ENCODE data around the gene PNPLA3. TPM values are rescaled to one million over a fixed set of nuclear protein-coding genes. Genes with fewer than 3 reads are reported as not detected.

The PNPLA3 gene
- total and polyA plus RNA-seq, 3 donors from 2014 or later: 0.53 to 1.7 (median 0.93) TPM

DNA sequence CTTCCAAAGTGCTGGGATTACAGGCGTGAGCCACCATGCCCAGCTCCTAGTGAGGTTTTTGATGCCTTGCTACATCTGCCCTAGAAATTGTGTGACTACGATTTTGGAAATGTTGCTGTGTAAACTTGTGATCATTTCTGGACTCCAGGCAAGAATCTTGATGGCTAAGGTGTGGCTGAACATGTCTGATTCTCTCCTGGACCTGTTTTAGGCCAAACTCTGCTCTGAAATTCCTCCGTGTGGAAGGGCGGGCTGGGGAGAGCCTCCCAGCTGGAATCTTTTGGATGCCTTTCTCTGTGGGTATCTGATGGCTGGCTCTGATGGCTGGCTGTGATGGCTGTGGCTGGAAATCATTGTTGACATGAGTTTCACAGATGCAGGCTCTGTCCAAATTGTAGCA is 8.2 kb downstream of the PNPLA3 start:
- no peaks in the 10 kb centered on the region for H3K9me3 ChIP-seq
- intact Hi-C loops (cut with DNase I; ENCODE audit: low total_unique reads): no loop called here
- no peaks in the 10 kb centered on the region for H3K4me1 ChIP-seq
- DNase-seq: no peak
- TF ChIP-seq POLR2A (IDR thresholded peaks at IDR 0.05): no peak
- TF ChIP-seq, protein P1, sequence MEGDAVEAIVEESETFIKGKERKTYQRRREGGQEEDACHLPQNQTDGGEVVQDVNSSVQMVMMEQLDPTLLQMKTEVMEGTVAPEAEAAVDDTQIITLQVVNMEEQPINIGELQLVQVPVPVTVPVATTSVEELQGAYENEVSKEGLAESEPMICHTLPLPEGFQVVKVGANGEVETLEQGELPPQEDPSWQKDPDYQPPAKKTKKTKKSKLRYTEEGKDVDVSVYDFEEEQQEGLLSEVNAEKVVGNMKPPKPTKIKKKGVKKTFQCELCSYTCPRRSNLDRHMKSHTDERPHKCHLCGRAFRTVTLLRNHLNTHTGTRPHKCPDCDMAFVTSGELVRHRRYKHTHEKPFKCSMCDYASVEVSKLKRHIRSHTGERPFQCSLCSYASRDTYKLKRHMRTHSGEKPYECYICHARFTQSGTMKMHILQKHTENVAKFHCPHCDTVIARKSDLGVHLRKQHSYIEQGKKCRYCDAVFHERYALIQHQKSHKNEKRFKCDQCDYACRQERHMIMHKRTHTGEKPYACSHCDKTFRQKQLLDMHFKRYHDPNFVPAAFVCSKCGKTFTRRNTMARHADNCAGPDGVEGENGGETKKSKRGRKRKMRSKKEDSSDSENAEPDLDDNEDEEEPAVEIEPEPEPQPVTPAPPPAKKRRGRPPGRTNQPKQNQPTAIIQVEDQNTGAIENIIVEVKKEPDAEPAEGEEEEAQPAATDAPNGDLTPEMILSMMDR (IDR thresholded peaks at IDR 0.05): no peak
- H3K4me3 ChIP-seq: no peak overlapping the region
- no peaks in the 10 kb centered on the region for H3K36me3 ChIP-seq (ENCODE audit: low read depth, missing control alignments)
- H3K27me3 ChIP-seq: no peaks in the 10 kb centered on the region
- no peak overlapping the region for H3K27ac ChIP-seq
- whole genome bisulfite sequencing, 2 donors: 86 to 98% methylated on average over 4 of the region's 4 CpGs

DNA sequence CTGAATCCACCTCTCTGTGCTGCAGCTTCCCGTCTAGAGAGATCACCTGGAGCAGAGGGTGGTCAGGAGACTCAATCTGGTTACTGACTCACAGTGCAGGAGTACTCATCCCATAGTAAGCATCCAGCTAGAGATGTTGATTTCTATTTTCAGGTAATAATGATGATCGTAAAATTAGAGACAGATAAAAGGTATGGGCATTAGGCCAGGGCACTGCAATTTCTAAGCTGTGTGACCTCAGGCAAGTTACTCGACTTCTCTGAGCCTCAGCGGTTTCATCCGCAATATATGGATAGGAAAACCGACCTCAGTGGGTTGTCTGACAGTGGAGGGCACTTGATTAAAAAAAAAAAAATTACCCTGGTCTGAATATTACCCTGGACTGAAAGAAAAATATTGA is 17.8 kb downstream of the PNPLA3 start:
- no peak for DNase-seq
- Histone ChIP-seq H3K9me3 (no peaks in the 10 kb centered on the region), H3K27me3 (no peaks in the 10 kb centered on the region), H3K27ac (no peak overlapping the region), H3K4me1 (no peaks in the 10 kb centered on the region), H3K4me3 (no peak overlapping the region), H3K36me3 (ENCODE audit: low read depth, missing control alignments) (no peaks in the 10 kb centered on the region)
- no peak for TF ChIP-seq POLR2A (IDR thresholded peaks at IDR 0.05)
- TF ChIP-seq, protein P1 (IDR thresholded peaks at IDR 0.05): no peak
- WGBS, 2 donors: 93 to 95% methylated on average over 6 of the region's 6 CpGs
- intact Hi-C loops (cut with DNase I; ENCODE audit: low total_unique reads): no loop called here

DNA sequence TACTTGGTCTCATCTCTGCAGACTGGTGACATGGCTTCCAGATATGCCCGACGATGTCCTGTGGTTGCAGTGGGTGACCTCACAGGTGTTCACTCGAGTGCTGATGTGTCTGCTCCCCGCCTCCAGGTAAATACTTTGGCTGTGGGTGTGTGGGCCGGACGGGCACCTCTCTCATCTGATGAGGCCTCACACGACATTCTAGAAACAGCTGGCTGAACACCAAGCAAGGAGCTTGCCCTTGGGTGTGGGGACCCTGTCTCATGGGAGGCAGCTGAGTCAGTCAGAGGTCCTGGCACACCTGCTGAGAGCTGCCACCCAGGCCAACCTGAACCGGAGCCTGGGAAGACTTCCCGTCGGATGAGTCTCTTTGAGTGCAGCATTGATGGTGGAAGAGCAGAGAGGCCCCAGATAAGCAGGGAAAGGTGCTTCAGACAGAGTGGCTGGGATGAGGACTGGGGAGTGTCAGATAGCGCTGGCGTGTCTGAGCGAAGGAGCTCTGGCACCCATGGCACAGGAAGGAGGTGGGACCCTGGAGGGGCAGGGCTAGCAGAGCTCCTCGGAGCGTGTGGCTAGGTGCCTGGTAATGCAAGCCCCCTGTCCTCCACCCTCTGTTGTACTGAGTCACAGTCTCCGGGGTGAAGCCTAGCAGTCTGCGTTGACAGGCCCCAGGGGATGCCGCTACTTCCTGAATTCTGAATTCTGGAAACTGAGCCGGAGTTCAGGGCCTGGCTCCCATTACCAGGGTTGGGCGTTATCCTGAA is 21.2 kb downstream of the PNPLA3 start:
- intact Hi-C loops (cut with DNase I; ENCODE audit: low total_unique reads): no loop called here
- no peak for DNase-seq
- WGBS, 2 donors: 91 to 92% methylated on average over 15 to 20 of the region's 20 CpGs

DNA sequence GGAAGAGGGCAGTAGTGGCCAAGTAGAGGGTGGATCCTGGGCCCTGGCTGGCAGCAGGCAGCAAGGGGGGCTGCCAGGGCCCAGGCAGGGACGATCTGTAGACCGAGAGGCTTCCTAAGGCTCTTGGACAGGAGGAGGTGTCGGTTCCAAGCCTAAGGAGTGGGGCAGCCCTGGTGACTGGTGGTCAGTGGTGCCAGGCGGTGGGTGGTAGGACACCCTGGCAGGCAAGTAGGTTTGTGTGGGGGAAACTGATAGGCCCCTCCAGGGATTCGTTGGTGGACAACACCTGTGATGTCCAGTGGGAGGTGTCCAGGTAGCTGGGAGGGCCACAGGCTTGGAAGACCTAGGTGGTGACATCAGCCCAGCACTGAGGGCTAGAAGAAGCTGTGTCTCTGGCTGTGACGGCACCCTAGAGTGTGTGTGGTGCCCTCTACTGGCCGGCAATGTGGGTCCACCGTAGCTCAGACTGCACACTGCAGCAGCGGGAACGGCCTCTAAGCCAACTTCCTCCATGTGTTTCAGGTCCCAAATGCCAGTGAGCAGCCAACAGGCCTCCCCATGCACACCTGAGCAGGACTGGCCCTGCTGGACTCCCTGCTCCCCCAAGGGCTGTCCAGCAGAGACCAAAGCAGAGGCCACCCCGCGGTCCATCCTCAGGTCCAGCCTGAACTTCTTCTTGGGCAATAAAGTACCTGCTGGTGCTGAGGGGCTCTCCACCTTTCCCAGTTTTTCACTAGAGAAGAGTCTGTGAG is 22.2 kb downstream of the PNPLA3 start:
- intact Hi-C loops (cut with DNase I; ENCODE audit: low total_unique reads): no loop called here
- TF ChIP-seq POLR2A (IDR thresholded peaks at IDR 0.05): no peak
- TF ChIP-seq, protein P1 (IDR thresholded peaks at IDR 0.05): peak in 2 of 3 experiments; percentile 14 to 44
- no peaks in the 10 kb centered on the region for H3K27me3 ChIP-seq
- no peaks in the 10 kb centered on the region for H3K9me3 ChIP-seq
- no peak overlapping the region for H3K27ac ChIP-seq
- no peak overlapping the region for H3K4me3 ChIP-seq
- peak; percentile 76 for DNase-seq
- 72 to 78% methylated on average over 8 to 12 of the region's 12 CpGs for WGBS, 2 donors
- no peaks in the 10 kb centered on the region for H3K36me3 ChIP-seq (ENCODE audit: low read depth, missing control alignments)
- H3K4me1 ChIP-seq: no peaks in the 10 kb centered on the region

More for the DNA sequence above, 21.2 kb downstream of the PNPLA3 start:
- no peaks in the 10 kb centered on the region for H3K36me3 ChIP-seq (ENCODE audit: low read depth, missing control alignments)
- H3K27ac ChIP-seq: no peak overlapping the region
- H3K4me1 ChIP-seq: no peaks in the 10 kb centered on the region
- no peak overlapping the region for H3K4me3 ChIP-seq
- no peaks in the 10 kb centered on the region for H3K27me3 ChIP-seq
- TF ChIP-seq, protein P1 (IDR thresholded peaks at IDR 0.05): no peak
- no peak for TF ChIP-seq POLR2A (IDR thresholded peaks at IDR 0.05)
- H3K9me3 ChIP-seq: no peaks in the 10 kb centered on the region

All from testis (tissue), 3 donors.